DMS 273 (cell line): ENCODE measurements around the gene ZXDA.
"Not testable (repeated sequence)": the region's sequence is repeated elsewhere in the genome, so short reads cannot be mapped to it uniquely, and the experiment has no call there.

Experiments used
- DNase-seq: peaks from one replicate; lab custom pipeline; 2025; ENCODE audit not compliant: unreplicated experiment; lab: John Stamatoyannopoulos, UW

The ZXDA gene, protein sequence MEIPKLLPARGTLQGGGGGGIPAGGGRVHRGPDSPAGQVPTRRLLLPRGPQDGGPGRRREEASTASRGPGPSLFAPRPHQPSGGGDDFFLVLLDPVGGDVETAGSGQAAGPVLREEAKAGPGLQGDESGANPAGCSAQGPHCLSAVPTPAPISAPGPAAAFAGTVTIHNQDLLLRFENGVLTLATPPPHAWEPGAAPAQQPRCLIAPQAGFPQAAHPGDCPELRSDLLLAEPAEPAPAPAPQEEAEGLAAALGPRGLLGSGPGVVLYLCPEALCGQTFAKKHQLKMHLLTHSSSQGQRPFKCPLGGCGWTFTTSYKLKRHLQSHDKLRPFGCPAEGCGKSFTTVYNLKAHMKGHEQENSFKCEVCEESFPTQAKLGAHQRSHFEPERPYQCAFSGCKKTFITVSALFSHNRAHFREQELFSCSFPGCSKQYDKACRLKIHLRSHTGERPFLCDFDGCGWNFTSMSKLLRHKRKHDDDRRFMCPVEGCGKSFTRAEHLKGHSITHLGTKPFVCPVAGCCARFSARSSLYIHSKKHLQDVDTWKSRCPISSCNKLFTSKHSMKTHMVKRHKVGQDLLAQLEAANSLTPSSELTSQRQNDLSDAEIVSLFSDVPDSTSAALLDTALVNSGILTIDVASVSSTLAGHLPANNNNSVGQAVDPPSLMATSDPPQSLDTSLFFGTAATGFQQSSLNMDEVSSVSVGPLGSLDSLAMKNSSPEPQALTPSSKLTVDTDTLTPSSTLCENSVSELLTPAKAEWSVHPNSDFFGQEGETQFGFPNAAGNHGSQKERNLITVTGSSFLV

DNA sequence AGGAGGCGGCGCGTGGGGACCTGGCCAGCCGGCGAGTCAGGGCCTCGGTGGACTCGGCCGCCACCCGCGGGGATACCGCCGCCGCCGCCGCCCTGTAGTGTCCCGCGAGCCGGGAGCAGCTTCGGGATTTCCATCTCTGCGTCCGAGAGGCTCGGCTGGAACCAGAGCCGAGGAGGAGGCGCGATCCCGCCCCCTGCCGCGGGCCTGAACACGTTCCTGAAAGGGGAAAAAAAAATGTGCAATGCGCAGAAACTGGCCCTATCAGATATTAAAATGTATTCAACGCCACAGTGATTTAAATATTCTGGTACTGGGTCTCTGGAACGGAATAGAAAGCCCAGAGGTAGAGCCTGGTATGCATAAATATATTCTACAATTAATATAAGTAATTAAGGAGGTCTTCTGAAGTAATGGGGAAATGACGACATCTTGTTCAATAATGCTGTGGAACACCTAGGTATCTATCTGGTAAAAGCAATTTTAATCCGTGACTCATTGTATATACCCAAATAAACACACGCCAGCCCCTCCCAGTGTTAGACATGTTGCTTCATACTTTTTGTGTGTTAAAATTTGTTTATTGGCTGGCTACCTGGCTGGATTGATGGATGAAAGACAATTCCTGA lies at the start of gene ZXDA:
Gene ZXDA (minus strand): TSS at position 172 of the 626 bp plus-strand sequence. CDS start 38 bp downstream, at position 134.
- not testable (repeated sequence) for DNase-seq

DNA sequence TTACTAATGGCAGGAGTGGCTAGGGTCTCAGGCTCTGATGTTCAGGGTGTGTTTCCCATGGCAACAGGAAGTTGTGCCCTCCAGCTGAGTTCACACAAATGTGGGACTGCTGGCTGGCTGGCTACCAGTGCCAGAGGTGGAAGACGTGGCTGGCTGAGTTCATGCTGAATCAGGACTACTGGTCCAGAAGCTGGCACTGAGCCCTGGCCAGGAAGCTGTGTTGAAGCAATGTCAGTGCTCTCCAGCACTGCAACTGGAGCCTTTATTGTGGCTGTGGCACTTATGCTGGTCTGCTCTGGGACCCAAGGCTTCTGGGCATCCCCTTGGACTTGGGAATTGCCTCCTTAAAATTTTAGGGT lies 42.0 kb upstream of the ZXDA start:
- DNase-seq, result no peak

DNA sequence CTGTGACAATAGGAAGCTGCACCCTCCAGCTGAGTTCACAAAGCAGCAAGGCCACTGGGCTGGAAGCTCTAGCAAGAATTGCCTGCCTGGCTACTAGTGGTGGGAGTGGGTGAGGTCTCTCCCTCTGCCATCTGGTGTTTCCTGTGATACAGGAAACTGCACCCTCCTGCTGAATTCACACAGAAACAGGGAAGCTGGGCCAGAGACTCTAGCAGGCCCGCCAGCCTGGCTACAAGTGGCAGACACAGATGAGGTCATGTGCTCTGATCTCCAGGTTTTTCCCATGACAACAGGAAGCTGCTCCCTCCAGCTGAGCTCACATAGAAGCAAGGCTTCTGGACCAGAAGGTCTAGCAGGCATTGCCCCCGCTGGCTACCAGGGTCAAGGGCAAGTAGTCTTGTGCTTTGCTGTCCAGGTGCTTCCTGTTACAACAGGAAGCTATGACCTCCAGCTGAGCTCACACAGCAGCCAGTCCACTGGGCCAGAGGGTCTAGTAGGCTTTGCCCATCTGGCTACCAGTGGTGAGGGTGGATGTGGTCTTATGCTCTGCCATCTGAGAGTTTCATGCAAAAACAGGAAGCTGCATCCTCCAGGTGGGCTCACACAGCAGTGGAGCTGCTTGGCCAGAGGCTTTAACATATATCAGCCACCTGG lies 41.5 kb upstream of the ZXDA start:
- peak; percentile 12 for DNase-seq

DNA sequence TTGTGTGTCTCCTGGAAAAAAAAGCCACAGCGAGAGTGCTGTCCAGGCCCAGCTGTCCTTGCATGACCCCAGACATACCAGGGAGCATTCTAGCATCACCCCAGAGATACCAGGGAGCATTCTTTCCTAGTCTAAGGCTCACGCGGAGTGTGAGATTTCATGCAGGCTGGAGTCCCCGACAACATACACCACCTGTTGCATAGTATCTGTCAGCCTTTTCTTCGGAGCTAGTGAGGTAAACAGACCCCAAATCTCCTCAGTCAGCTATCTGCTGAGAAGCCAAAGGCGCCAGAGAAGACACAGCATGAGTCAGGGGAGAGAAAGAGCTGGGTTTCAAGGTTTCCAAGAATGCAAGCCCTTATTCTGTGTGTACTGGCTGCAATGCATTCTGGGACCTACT lies 23.1 kb upstream of the ZXDA start:
- DNase-seq, result no peak

DNA sequence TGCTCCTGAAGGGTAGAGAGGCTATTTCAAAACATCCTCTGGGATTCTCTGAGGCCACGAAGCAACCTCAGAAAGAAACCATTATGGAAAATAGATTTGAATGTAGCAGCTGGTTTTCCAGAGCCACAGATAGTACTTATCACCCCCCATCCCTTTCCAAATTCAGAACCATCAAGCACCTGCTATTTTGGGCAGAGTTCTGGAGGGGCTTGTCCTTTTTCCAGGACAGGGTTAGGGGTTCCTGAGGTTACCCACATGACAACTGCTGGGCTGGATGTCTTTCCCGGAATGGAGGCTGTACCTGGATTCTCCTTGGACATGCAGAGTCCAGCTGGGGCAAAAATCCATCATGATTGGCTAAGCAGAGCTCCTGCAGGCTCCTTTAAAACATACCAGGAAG lies 22.0 kb upstream of the ZXDA start:
- DNase-seq, result no peak

DNA sequence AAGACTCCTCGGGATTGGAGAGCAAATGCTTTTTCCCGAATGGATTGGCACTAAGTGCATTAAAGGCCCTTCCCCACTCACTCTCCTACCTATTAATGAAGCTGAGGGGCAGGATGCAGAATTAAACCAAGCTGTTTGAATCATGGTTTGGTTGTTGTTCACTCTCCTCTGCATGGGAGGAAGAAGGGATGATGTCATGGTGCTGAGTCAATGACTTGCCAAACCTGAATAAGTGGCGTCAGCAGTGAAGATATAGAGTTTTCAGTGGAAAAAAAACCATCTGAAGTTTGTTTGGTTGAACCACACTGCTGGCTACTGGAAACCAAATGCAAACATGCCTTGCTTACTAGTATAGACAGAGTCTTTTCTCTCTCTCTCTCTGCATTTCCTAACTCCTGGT lies 19.8 kb upstream of the ZXDA start:
- DNase-seq, result no peak

DNA sequence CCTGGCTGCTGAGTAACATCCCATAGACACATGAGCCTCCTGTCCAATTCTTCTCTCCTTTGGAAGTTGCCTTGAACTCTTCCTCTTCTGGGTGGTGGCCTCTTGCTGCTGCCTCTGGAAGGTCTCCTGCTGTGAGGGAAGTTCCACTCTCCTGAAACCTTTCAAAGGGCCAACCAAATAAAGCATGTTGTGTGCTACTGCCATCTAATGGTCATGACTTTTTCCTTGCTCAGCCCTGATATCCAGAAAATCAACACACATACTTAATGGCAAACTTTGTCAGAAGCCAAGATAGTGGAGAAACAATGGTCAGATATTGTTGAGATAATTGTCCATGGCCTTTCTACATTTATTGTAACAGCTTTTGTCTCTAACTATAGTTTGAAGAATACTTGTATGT lies 19.1 kb upstream of the ZXDA start:
- peak; percentile 34 for DNase-seq

DNA sequence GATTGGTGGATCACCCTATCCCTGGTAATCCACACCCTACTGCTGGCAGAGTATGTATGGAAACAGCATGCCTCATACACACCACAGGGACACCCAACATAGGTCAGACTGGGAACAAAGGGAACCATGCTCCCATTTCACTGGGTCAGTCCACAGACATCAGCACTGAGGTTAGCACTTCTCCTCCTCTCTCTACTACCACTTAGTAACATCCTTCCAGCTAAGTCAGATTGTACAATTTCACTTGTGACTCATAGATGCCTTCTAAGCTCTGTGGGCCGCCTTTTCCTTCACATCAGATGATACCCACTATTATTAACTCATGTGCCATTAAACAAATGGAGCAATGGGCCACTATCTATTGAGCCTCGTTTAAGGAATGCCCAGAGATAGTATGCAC lies 15.5 kb upstream of the ZXDA start:
- DNase-seq, result no peak

DNA sequence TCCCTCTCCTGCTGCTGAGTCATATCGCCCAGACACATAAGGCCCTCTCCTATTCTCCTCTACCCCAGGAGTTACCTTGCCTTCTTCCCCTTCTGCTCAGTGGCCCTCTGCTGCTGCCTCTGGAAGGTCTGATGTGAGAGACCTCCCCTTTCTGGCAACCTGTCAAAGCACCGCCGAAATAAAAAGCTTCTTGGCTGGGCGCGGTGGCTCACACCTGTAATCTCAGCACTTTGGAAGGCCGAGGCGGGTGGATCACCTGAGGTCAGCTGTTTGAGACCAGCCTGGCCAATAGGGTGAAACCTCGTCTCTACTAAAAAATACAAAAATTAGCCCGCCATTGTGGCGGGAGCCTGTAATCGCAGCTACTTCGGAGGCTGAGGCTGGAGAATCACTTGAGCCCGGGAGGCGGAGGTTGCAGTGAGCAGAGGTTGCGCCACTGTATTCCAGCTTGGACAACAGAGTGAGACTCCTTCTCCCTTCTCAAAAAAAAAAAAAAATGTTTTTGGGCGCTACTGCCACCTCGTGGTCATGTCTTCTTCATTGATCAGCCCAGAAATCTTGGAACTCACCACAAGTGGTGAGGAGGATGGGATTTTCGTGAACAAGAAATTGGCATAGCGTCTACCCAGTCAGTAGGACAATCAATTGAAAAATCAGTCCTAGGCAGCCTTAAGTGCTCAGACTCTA lies 8.6 kb upstream of the ZXDA start:
- DNase-seq, result peak; percentile 72

DNA sequence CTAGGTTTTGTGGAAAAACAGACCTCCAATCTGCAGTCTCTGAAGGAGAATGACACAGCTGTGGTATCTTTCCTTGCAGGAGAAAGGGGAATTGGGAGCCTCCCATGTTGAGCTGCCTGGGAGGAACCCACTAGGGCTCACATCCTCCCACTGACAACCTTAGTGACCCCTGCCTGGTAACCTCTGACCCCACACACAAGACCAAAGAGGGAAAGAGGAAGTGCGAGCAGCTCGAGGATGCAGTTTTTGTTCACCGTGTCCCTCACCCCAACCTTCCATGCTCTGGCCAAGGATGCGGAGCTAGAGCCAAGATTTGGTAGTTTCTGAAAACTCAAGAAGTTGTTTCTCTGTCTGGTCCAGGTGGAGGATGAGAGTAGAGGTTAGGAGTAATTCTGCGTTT lies 5.4 kb upstream of the ZXDA start:
- no peak for DNase-seq

DNA sequence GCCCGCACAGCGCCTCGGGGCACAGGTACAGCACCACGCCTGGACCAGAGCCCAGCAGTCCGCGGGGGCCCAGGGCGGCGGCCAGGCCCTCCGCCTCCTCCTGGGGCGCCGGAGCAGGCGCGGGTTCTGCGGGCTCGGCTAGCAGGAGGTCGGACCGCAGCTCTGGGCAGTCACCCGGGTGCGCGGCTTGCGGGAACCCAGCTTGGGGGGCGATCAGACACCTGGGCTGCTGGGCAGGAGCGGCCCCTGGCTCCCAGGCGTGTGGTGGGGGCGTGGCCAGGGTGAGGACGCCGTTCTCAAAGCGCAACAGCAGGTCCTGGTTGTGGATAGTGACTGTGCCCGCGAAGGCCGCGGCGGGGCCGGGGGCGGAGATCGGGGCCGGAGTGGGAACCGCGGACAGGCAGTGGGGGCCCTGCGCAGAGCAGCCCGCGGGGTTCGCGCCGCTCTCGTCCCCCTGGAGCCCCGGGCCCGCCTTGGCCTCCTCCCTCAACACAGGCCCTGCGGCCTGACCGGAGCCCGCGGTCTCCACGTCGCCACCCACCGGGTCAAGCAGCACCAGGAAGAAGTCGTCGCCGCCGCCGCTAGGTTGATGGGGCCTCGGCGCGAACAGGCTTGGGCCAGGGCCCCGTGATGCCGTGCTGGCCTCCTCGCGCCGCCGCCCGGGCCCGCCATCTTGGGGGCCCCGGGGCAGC lies 517 bp downstream of the ZXDA start:
- peak; percentile 35 for DNase-seq

DNA sequence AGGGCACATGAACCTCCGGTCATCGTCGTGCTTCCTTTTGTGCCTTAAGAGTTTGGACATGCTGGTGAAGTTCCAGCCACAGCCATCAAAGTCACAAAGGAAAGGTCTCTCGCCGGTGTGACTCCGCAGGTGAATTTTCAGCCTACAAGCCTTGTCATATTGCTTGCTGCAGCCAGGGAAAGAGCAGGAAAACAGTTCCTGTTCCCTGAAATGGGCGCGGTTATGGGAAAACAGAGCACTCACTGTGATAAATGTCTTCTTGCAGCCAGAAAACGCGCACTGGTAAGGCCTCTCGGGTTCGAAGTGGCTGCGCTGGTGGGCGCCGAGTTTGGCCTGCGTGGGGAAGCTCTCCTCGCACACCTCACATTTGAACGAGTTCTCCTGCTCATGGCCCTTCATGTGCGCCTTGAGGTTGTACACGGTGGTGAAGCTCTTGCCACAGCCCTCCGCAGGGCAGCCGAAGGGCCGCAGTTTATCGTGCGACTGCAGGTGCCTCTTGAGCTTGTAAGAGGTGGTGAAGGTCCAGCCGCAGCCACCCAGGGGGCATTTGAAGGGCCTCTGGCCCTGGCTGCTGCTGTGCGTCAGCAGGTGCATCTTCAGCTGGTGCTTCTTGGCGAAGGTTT lies 1.2 kb downstream of the ZXDA start:
- peak; percentile 35 for DNase-seq

DNA sequence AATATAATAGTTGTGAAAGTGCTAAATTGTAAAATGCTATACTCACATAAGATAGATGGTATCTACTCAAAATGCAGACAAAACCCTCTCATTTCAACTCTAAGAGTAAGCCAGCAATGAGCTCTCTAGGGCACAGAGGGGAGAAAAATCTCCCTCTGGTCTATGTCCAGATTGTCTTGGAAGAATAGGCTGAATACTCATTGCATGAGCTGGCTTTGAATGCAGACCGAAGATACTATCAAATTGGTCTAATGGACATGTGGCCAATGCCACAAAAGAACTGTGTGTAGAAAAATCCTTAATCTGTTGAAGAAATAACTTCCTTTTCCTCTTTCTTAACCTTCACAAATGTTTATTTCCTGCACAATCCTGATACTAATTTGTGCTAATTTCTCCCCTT lies 3.5 kb downstream of the ZXDA start:
- DNase-seq, result no peak

DNA sequence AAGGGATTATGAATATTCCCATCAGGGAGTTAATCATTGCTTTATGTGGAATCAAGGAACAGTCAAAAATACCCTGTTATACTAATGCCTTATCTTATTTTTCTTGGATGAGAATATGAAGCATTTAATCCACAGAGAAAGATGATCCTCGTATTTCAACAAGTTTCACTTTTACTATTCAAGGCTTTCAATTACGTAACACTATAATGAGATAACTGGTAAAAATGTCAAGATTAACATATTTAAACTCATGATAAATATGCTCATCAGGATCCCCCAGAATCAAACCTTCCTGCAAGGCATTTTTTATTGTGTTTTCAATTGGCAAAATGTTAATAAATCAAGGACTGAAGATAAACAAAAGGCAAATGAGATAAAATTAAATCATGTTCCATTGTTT lies 5.1 kb downstream of the ZXDA start:
- no peak for DNase-seq

DNA sequence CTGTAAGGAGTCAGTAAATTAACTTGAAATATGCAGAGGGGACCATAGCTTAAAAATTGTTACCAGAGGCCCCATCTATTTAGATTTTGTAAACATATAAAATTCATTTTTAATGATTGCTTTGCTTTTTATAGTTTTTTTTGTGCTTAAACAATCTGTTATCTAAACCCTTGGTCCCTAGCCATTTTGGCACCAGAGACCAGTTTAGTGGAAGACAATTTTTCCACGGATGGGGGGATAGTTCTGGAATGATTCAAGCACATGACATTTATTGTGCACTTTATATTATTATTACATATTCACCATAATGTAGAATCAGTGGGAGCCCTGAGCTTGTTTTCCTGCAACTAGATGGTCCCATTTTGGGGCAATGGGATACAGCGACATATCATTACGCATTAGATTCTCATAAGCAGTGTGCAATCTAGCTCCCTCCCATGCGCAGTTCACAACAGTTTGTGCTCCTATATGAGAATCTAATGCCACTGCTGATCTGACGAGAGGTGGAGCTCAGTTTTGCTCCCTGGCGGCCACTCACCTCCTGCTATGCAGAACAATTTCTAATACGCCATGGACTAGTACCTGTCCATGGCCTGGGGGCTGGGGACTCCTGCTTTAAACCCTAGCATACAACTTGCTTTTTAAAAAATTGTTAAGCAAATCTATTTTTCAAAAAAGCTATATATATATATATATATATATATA lies 5.9 kb downstream of the ZXDA start:
- DNase-seq, result no peak

DNA sequence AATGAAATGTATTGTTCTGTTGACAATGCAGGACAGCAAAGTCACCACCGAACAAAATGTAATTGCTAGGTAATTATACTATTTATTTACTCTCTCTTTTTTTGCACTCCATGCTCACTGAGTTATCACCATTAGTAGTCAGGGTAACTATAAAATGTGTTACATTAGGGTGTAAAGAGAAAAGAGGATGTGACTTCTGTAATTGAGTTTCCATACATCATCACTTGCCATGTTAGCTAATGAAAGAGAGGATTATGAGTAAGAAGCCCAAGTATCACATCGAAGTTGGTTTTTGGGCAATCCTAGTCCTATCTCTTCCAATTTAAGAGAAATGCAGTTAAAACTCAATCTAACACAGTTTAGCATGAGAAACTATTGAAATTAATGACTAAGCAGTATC lies 7.6 kb downstream of the ZXDA start:
- no peak for DNase-seq

DNA sequence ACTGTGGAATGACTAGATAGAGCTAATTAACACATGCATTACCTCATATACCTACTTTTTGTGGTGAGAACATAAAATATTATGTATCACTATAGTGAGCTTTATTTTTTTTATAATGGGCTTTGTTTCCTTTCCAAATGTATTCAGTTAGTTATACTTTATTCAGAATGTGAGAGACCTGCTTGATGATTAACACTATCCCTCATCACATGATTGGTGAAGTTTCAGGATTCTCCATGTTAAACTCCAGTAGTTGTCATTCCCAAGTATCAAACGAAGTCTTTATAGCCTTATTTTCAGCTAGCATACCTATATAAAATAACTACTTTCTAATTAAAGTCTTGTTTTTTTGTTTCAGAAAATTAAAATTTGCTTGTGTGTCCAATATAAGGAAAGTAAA lies 8.8 kb downstream of the ZXDA start:
- DNase-seq, result no peak

DNA sequence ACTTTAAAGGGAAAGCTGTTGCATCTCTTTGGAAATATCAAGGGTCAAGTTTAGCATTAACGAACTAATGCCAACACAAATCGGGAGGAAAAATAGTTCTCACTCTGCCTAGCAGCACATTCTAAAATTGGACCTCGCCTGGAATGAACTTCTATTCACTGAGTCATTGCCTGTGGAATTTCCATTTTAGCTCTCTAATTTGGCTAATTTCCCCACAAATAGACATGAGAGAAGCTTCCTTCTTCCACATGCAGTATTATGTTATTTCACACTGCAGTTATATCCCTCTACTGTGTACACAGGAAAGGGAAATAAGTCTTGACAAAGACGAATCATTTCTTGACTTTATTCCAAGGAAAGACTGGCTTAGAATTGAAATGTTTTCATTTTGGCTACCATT lies 9.3 kb downstream of the ZXDA start:
- no peak for DNase-seq

DNA sequence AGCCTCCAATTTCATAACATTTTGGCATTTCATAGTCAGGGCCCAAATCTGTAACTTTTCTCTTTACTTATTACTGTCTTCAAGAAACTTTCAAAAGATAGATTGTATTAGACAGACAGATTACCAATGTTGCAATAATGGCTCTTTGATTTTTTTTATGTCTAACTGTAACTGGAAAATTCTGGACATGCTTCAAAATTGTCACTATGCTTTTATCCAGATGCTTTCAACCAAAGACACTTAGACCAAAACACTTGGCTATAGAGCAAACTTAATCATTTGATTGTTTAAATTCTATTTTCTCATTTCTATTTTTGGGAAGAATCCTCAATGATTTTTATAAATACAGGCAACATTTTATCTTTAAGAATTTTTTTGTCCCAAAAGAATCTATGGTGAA lies 10.4 kb downstream of the ZXDA start:
- DNase-seq, result no peak
